Osteoblast (primary cell): ENCODE results near the gene CDCA3. TPM values are rescaled to one million over a fixed set of nuclear protein-coding genes. Genes with fewer than 3 reads are reported as not detected.

Experiments
- DNase-seq: peaks from one replicate; pipeline ENCODE4 v3.0.0; 2011; ENCODE audit warnings: low spot score, mixed read lengths; ENCODE audit not compliant: insufficient read length; ENCODE audit errors: missing footprints
- H2AFZ ChIP-seq: 2 replicates; pipeline ENCODE4 v1.6.0; 2011; ENCODE audit warnings: mild to moderate bottlenecking, low read length
- H3K27ac ChIP-seq: 2 replicates; pipeline ENCODE4 v1.5.1; 2011; ENCODE audit warnings: mild to moderate bottlenecking, low read depth, low read length, moderate library complexity
- H3K27me3 ChIP-seq: 2 replicates; pipeline ENCODE4 v1.6.0; 2012; ENCODE audit warnings: mild to moderate bottlenecking, control low read depth, inconsistent platforms, low read length, moderate library complexity; ENCODE audit not compliant: insufficient read depth
- H3K36me3 ChIP-seq: 2 replicates; pipeline ENCODE4 v1.5.1; 2011; ENCODE audit warnings: mild to moderate bottlenecking, low read length, control low read depth, moderate library complexity; ENCODE audit not compliant: insufficient read depth
- H3K4me1 ChIP-seq: 2 replicates; pipeline ENCODE4 v1.5.1; 2011; ENCODE audit warnings: mild to moderate bottlenecking, low read length, control low read depth, moderate library complexity; ENCODE audit not compliant: insufficient read depth
- H3K4me2 ChIP-seq: 2 replicates; pipeline ENCODE4 v1.6.0; 2011; ENCODE audit warnings: mild to moderate bottlenecking, low read length; ENCODE audit not compliant: insufficient read depth
- H3K4me3 ChIP-seq: fragments of 200-600 bp; sonication (generic); 3 replicates; pipeline ENCODE4 v1.5.1; 2012; ENCODE audit warnings: mild to moderate bottlenecking, low read length, inconsistent platforms; ENCODE audit not compliant: insufficient read depth
- H3K79me2 ChIP-seq: 2 replicates; pipeline ENCODE4 v1.6.0; 2012; ENCODE audit warnings: mild to moderate bottlenecking, low read length, control low read depth, inconsistent platforms; ENCODE audit not compliant: insufficient read depth
- H3K9me3 ChIP-seq: 2 replicates; pipeline ENCODE4 v1.5.1; 2011; ENCODE audit warnings: low read depth, low read length, control low read depth
- H4K20me1 ChIP-seq: 2 replicates; pipeline ENCODE4 v1.6.0; 2012; ENCODE audit warnings: mild to moderate bottlenecking, low read length, control low read depth; ENCODE audit not compliant: insufficient read depth
- total RNA-seq: library from RNA; depleted of rRNA; stranded (reverse); fragments of >200 nt; gene quantifications from 2 replicates; pipeline ENCODE4 v1.2.3, GENCODE V29; 2012
- TF ChIP-seq, protein P1 (sequence below): IDR thresholded peaks from 2 replicates; pipeline ENCODE4 v1.5.1; 2011; ENCODE audit warnings: mild to moderate bottlenecking, low read depth, low read length, moderate library complexity; ENCODE audit errors: extremely low read depth

The CDCA3 gene
- total RNA-seq, 1 donor: 4.0 TPM

DNA sequence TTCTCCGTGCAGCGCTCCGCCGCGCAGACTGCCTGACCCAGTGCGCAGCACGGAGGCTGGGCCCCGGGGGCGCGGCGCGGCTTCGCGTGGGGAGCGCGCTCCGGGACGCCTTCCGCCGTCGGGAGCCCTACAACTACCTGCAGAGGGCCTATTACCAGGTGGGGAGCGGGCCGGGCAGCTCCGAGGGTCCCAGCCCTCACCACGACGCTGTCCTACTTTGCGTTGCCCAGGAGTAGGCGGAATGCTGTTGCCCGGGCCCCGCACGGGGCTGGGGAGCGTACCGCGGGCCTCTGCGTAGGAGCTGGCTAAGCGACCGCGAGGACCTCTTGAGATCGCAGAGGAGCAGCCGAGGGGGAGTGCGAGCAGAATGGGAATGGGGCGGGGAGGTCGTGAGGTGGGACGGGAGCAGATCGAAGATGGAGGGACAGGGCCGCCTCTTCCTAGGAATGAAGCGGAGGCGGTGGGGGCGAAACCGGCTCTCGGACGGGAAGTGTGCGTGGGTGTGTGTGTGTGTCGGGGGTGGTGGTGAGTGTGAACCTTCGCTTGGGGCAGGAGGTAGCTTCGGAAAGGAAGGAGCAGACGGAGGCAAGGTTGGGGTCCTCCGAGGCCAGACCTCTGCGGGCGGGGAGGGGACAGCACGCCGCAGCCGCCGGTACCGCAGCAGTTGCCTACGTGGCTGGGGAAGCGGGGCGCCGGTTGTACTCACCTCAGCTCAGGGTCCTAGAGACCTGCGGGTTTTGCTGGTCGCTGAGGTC lies 22.1 kb downstream of the CDCA3 start:
- peak; percentile 97 for DNase-seq
- Histone ChIP-seq H3K4me3 (peak overlapping the region; percentile 99), H3K4me2 (peak overlapping the region; percentile 91), H3K79me2 (peaks cover 45% of the 10 kb centered on the region), H3K9me3 (no peaks in the 10 kb centered on the region), H3K27me3 (no peaks in the 10 kb centered on the region), H3K36me3 (peaks cover 28% of the 10 kb centered on the region), H4K20me1 (peaks cover 7% of the 10 kb centered on the region), H3K27ac (peak overlapping the region; percentile 91), H3K4me1 (peaks cover 21% of the 10 kb centered on the region), H2AFZ (peak overlapping the region; percentile 86)
- TF ChIP-seq, protein P1, sequence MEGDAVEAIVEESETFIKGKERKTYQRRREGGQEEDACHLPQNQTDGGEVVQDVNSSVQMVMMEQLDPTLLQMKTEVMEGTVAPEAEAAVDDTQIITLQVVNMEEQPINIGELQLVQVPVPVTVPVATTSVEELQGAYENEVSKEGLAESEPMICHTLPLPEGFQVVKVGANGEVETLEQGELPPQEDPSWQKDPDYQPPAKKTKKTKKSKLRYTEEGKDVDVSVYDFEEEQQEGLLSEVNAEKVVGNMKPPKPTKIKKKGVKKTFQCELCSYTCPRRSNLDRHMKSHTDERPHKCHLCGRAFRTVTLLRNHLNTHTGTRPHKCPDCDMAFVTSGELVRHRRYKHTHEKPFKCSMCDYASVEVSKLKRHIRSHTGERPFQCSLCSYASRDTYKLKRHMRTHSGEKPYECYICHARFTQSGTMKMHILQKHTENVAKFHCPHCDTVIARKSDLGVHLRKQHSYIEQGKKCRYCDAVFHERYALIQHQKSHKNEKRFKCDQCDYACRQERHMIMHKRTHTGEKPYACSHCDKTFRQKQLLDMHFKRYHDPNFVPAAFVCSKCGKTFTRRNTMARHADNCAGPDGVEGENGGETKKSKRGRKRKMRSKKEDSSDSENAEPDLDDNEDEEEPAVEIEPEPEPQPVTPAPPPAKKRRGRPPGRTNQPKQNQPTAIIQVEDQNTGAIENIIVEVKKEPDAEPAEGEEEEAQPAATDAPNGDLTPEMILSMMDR: no peak

DNA sequence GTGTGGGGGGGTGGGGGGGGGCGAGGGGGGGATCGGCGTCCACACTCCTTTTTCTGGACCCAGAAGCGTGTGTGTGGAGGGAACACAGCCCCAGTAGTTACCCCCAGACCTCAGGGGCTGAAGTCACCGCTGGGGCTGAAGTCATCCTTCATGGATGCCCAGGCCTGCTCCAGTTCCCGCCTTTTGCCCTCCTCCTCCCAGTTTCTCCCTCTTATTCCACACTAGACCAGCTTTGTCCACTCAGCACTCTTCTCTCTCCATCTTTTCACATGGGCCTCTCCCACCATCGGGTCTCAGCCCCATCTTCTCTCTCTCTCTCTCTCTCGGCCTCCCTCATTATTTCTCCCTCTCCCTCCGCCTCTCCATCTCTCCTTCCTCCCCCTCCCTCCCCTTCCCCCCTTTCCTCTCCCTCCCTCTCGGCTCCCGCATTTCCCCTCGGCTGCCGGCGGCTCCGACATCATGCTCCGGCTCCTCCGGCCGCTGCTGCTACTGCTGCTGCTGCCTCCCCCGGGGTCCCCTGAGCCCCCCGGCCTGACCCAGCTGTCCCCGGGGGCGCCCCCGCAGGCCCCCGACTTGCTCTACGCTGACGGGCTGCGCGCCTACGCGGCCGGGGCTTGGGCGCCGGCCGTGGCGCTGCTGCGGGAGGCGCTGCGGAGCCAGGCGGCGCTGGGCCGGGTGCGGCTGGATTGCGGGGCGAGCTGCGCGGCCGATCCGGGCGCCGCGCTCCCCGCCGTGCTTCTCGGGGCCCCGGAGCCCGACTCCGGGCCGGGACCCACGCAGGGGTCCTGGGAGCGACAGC lies 22.9 kb downstream of the CDCA3 start, which contains the start of gene P3H3:
TSS of gene P3H3 (plus strand) at position 426 of the 799 bp plus-strand sequence. CDS start at position 460, 34 bp downstream.
- Histone ChIP-seq H3K9me3 (no peaks in the 10 kb centered on the region), H4K20me1 (peaks cover 2% of the 10 kb centered on the region), H2AFZ (peak within 1 kb of the TSS; percentile 86), H3K4me3 (peak within 1 kb of the TSS; percentile 99), H3K36me3 (peaks cover 21% of the 10 kb centered on the region), H3K4me1 (peaks cover 21% of the 10 kb centered on the region), H3K27ac (peak within 1 kb of the TSS; percentile 91), H3K79me2 (peaks cover 40% of the 10 kb centered on the region), H3K27me3 (peaks cover under 1% of the 10 kb centered on the region), H3K4me2 (peak within 1 kb of the TSS; percentile 91)
- DNase-seq: peak; percentile 98
- TF ChIP-seq, protein P1: no peak

DNA sequence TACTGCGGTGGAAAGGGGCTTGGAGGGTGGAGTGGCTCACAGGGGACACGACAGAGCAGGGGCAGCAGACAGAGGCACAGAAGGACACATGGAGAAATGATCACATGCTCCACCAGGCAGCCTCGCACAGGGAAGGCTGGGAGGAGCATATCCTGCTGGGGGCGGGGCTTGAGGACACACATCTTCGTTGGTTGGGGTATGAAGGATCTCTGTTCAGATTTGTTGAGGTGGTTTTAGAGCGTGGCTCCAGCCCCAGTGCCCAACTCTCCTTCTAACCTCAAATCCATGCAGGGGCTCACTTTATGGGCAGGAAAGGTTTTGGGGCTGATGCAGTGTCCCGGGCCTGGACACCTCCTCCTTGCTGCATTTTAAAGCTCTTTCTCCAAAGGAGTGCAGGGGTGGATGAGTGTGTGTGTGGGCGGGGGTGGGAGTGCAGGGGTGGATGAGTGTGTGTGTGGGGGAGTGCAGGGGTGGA lies 23.6 kb downstream of the CDCA3 start:
- H3K9me3 ChIP-seq: no peaks in the 10 kb centered on the region
- H3K27ac ChIP-seq: peak overlapping the region; percentile 8
- peak overlapping the region; percentile 4 for H2AFZ ChIP-seq
- peak overlapping the region; percentile 65 for H3K4me2 ChIP-seq
- peaks cover 21% of the 10 kb centered on the region for H3K4me1 ChIP-seq
- H4K20me1 ChIP-seq: peaks cover 5% of the 10 kb centered on the region
- DNase-seq: peak; percentile 100
- peaks cover 7% of the 10 kb centered on the region for H3K27me3 ChIP-seq
- TF ChIP-seq, protein P1: no peak
- H3K4me3 ChIP-seq: peak overlapping the region; percentile 16
- H3K36me3 ChIP-seq: peaks cover 20% of the 10 kb centered on the region
- H3K79me2 ChIP-seq: peaks cover 40% of the 10 kb centered on the region
